HG03196 (cell line): Measurements from ENCODE around the gene PRKAG3.
"Not testable (repeated sequence)": the region's sequence is repeated elsewhere in the genome, so short reads cannot be mapped to it uniquely, and the experiment has no call there.

Experiments used
- ATAC-seq: cut with Tn5 transposase; IDR thresholded peaks from one replicate; pipeline ENCODE4 v1.9.1; 2021; ENCODE audit not compliant: unreplicated experiment

Gene PRKAG3

GRCh38 chr2:218844334-218844733, 12.7 kb upstream of the PRKAG3 start:
- not testable (repeated sequence) for ATAC-seq

- ATAC-seq, result no peak
Measured at GRCh38 chr2:218839888-218840287, 8.3 kb upstream of the PRKAG3 start.

GRCh38 chr2:218839430-218839829, 7.8 kb upstream of the PRKAG3 start:
- ATAC-seq, result no peak

GRCh38 chr2:218837495-218837894, 5.9 kb upstream of the PRKAG3 start:
- no peak for ATAC-seq

- no peak for ATAC-seq
Measured at GRCh38 chr2:218834685-218835084, 3.1 kb upstream of the PRKAG3 start.

- ATAC-seq, result no peak
Measured at GRCh38 chr2:218833023-218833609, 1.5 kb upstream of the PRKAG3 start.

GRCh38 chr2:218832520-218832919, 917 bp upstream of the PRKAG3 start:
- ATAC-seq, result no peak

- no peak for ATAC-seq
Measured at GRCh38 chr2:218832081-218832480, 478 bp upstream of the PRKAG3 start.

- no peak for ATAC-seq
Measured at GRCh38 chr2:218830526-218831306, 887 bp downstream of the PRKAG3 start.

- no peak for ATAC-seq
Measured at GRCh38 chr2:218829868-218830451, 1.6 kb downstream of the PRKAG3 start.

GRCh38 chr2:218828477-218828778, 3.2 kb downstream of the PRKAG3 start:
- ATAC-seq, result no peak

- no peak for ATAC-seq
Measured at GRCh38 chr2:218827701-218828476, 3.7 kb downstream of the PRKAG3 start.

- ATAC-seq, result no peak
Measured at GRCh38 chr2:218826791-218827190, 4.8 kb downstream of the PRKAG3 start.

- no peak for ATAC-seq
Measured at GRCh38 chr2:218824004-218824403, 7.6 kb downstream of the PRKAG3 start.

- no peak for ATAC-seq
Measured at GRCh38 chr2:218823196-218823855, 8.3 kb downstream of the PRKAG3 start.

- ATAC-seq, result no peak
Measured at GRCh38 chr2:218822622-218823021, 9.0 kb downstream of the PRKAG3 start.

- ATAC-seq, result no peak
Measured at GRCh38 chr2:218821605-218822211, 9.9 kb downstream of the PRKAG3 start.

- ATAC-seq, result no peak
Measured at GRCh38 chr2:218820746-218821369, 10.7 kb downstream of the PRKAG3 start.

- no peak for ATAC-seq
Measured at GRCh38 chr2:218819093-218819492, 12.5 kb downstream of the PRKAG3 start.

GRCh38 chr2:218816561-218817011, 15.0 kb downstream of the PRKAG3 start:
- no peak for ATAC-seq
